Natural killer cell (primary cell): ENCODE results near the gene PTPRA. TPM values are rescaled to one million over a fixed set of nuclear protein-coding genes. Genes with fewer than 3 reads are reported as not detected.
"Not testable (repeated sequence)": the region's sequence is repeated elsewhere in the genome, so short reads cannot be mapped to it uniquely, and the experiment has no call there.

Experiments
- ATAC-seq, 3 donors: fragments of 150-1000 bp in 2 of 3; fragments of 200-7000 bp in 1 of 3; cut with Tn5 transposase; 1 replicate in 1 of 3; 2 replicates in 2 of 3; pipeline ENCODE4 v1.10.0; 2021; ENCODE audit warnings: mild to moderate bottlenecking in 2 of 3, moderate library complexity in 2 of 3
- DNase-seq, 2 donors: peaks; one replicate each; pipeline versions ENCODE4 v3.0.0 to v3.0.0-alpha.2; 2013 to 2021; ENCODE audit warnings: mixed read lengths in 1 of 2
- H3K27ac ChIP-seq: one replicate; pipeline ENCODE4 v1.5.1; 2013; ENCODE audit warnings: mild to moderate bottlenecking, low read length
- H3K27me3 ChIP-seq: one replicate; pipeline ENCODE4 v1.6.1; 2013; ENCODE audit warnings: low read length; ENCODE audit not compliant: control insufficient read depth, insufficient read depth
- H3K36me3 ChIP-seq: one replicate; pipeline ENCODE4 v1.6.1; 2013; ENCODE audit warnings: low read length; ENCODE audit not compliant: control insufficient read depth, insufficient read depth
- H3K4me1 ChIP-seq: one replicate; pipeline ENCODE4 v1.6.1; 2013; ENCODE audit warnings: low read length; ENCODE audit not compliant: control insufficient read depth, insufficient read depth
- H3K4me3 ChIP-seq: one replicate; pipeline ENCODE4 v1.5.1; 2013; ENCODE audit warnings: low read length
- H3K9me3 ChIP-seq: one replicate; pipeline ENCODE4 v1.6.1; 2013; ENCODE audit warnings: low read length; ENCODE audit not compliant: control insufficient read depth, insufficient read depth
- H3K27ac Mint-ChIP-seq, 2 donors: one replicate each; pipeline ENCODE4 v1.8.0; 2022; ENCODE audit warnings: mild to moderate bottlenecking in 2 of 2, mixed read lengths in 2 of 2, moderate library complexity in 1 of 2
- H3K27me3 Mint-ChIP-seq, 2 donors: one replicate each; pipeline ENCODE4 v1.8.0; 2022; ENCODE audit warnings: low read depth in 2 of 2, mixed read lengths in 2 of 2
- H3K36me3 Mint-ChIP-seq: one replicate; pipeline ENCODE4 v1.8.0; 2022; ENCODE audit warnings: mixed read lengths
- H3K4me1 Mint-ChIP-seq, 2 donors: one replicate each; pipeline ENCODE4 v1.8.0; 2022; ENCODE audit warnings: mixed read lengths in 2 of 2
- H3K4me3 Mint-ChIP-seq: one replicate; pipeline ENCODE4 v1.8.0; 2022; ENCODE audit warnings: mild to moderate bottlenecking, moderate library complexity, mixed read lengths
- H3K9me3 Mint-ChIP-seq, 2 donors: one replicate each; pipeline ENCODE4 v1.8.0; 2022; ENCODE audit warnings: mixed read lengths in 2 of 2
- WGBS: methylation state at CpG from one replicate; pipeline ENCODE4 v1.1.7; 2013; ENCODE audit warnings: missing lambda C conversion rate; ENCODE audit not compliant: insufficient coverage; 5-methylcytosine and 5-hydroxymethylcytosine counted together
- intact Hi-C: fragments of 100-400 bp; cut with micrococcal nuclease; formaldehyde crosslinking; loops from one replicate; pipeline ENCODE4 v1.14.2; 2022
- total RNA-seq, 4 donors: library from RNA; stranded (reverse); fragments of 120-200 nt in 1 of 4; gene quantifications; one replicate each; pipeline versions ENCODE4 v1.2.3 to v1.2.4, GENCODE V29; 2013 to 2022
- TF ChIP-seq, protein P1 (sequence below): fragments of 200-600 bp; IDR thresholded peaks from one replicate; pipeline ENCODE4 v1.8.0; 2022; ENCODE audit warnings: antibody characterized with exemption

Gene PTPRA
- total RNA-seq, 3 donors from 2014 or later (not counting 1 experiment from before 2014, with no cell fraction given): 125 to 172 (median 141) TPM

DNA sequence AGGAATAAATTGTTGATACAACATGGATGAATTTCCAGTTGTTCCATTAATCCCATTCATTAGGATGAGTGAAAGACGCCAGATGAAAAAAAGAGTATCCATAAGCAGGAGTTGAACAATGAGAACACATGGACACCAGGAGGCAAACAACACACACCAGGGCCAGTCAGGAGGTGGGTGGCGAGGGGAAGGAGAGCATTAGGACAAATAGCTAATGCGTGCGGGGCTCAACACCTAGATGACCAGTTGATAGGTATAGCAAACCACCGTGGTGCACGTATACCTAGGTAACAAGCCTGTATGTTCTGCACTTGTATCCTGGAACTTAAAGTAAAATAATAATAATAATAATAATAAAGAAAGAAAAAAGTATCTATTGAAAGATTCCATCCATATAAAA lies 43.9 kb upstream of the PTPRA start:
- Histone ChIP-seq H3K9me3 (no peaks in the 10 kb centered on the region), H3K4me3 (no peak overlapping the region), H3K27me3 (peaks cover 9% of the 10 kb centered on the region), H3K36me3 (no peaks in the 10 kb centered on the region), H3K27ac (no peak overlapping the region), H3K4me1 (peaks cover 5% of the 10 kb centered on the region)
- Mint-ChIP-seq H3K4me1 (peaks cover 5 to 16% of the 10 kb centered on the region in 2 donors), H3K4me3 (no peak overlapping the region), H3K36me3 (no peaks in the 10 kb centered on the region), H3K27ac (no peak overlapping the region), H3K27me3 (peaks cover 6 to 31% of the 10 kb centered on the region in 2 donors), H3K9me3 (no peaks in the 10 kb centered on the region)
- no peak for DNase-seq
- WGBS: 98% methylated on average over 3 of the region's 6 CpGs
- no peak for ATAC-seq
- TF ChIP-seq, protein P1, sequence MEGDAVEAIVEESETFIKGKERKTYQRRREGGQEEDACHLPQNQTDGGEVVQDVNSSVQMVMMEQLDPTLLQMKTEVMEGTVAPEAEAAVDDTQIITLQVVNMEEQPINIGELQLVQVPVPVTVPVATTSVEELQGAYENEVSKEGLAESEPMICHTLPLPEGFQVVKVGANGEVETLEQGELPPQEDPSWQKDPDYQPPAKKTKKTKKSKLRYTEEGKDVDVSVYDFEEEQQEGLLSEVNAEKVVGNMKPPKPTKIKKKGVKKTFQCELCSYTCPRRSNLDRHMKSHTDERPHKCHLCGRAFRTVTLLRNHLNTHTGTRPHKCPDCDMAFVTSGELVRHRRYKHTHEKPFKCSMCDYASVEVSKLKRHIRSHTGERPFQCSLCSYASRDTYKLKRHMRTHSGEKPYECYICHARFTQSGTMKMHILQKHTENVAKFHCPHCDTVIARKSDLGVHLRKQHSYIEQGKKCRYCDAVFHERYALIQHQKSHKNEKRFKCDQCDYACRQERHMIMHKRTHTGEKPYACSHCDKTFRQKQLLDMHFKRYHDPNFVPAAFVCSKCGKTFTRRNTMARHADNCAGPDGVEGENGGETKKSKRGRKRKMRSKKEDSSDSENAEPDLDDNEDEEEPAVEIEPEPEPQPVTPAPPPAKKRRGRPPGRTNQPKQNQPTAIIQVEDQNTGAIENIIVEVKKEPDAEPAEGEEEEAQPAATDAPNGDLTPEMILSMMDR: no peak
- intact Hi-C loops: no loop called here

GRCh38 chr20:2831206-2831605 lies 42.1 kb upstream of the PTPRA start:
- 94% methylated on average over 7 of the region's 7 CpGs for WGBS
- H3K4me3 ChIP-seq, H3K36me3 ChIP-seq, ATAC-seq, H3K4me1 ChIP-seq, H3K4me1 Mint-ChIP-seq, H3K4me3 Mint-ChIP-seq, H3K27ac Mint-ChIP-seq, H3K27me3 ChIP-seq, H3K9me3 Mint-ChIP-seq, H3K27ac ChIP-seq, H3K36me3 Mint-ChIP-seq, DNase-seq, H3K9me3 ChIP-seq, intact Hi-C loops: not testable (repeated sequence)
- peaks cover 6 to 25% of the 10 kb centered on the region in 2 donors for H3K27me3 Mint-ChIP-seq

DNA sequence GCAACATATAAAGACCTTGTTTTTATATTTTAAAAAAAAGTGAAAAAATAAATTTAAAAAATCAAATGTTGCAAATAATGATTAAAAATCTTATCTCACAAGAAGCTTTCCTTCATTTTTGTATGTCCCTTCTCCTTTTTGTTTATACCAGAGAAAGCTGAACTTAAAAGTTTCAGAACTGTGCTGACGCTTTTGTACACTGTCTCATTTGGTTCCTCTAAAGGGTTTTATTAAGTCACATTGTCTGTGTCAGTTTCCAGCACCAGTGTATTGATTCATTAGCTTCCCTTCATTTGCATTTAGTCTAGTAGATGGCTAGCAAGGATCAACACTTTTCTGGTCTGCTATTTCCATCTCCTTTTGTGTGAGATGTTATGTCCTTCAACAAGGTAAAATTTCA lies 39.5 kb upstream of the PTPRA start:
- H3K4me1 ChIP-seq: peaks cover 3% of the 10 kb centered on the region
- no peak for ATAC-seq
- no peak overlapping the region for H3K4me3 Mint-ChIP-seq
- no peaks in the 10 kb centered on the region for H3K36me3 Mint-ChIP-seq
- no peak overlapping the region for H3K27ac Mint-ChIP-seq
- TF ChIP-seq, protein P1: no peak
- intact Hi-C loops: no loop called here
- no peaks in the 10 kb centered on the region for H3K9me3 ChIP-seq
- peaks cover 3% of the 10 kb centered on the region for H3K36me3 ChIP-seq
- 100% methylated on average over 1 of the region's 1 CpG for WGBS
- no peak overlapping the region for H3K27ac ChIP-seq
- H3K9me3 Mint-ChIP-seq: no peaks in the 10 kb centered on the region
- H3K27me3 ChIP-seq: peaks cover 4% of the 10 kb centered on the region
- no peak for DNase-seq
- no peak overlapping the region for H3K4me3 ChIP-seq
- H3K4me1 Mint-ChIP-seq: peaks cover 0 to 14% of the 10 kb centered on the region in 2 donors
- H3K27me3 Mint-ChIP-seq: peaks cover 3 to 6% of the 10 kb centered on the region in 2 donors

DNA sequence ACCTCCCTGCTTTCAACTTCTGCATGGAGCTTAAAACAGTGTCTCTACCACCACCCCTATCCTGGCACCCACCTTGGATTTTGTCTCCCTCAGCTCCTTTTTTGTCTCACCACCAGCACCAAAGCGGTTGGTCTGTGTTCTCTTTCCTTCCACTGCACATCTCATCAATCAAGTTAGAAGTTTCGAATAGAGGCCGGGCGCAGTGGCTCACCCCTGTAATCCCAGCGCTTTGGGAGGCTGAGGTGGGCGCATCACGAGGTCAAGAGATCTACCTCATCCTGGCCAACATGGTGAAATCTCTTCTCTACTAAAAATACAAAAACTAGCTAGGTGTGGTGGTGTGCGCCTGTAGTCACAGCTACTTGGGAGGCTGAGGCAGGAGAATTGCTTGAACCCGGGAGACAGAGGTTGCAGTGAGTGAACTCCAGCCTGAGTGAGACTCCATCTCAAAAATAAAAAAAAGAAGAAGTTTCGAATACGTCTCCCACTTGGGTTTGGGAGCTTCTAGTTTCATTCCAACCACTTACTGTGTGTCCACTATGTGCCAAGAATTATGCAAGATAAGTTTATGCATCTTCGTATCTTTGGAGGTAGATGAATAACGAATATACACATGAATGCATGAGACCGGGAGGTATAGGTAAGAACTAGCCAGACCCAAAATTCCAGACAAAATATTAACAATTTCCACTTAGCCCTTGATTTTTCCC lies 38.7 kb upstream of the PTPRA start:
- H3K27me3 ChIP-seq: no peaks in the 10 kb centered on the region
- H3K36me3 ChIP-seq: peaks cover 3% of the 10 kb centered on the region
- H3K27ac ChIP-seq: no peak overlapping the region
- Mint-ChIP-seq H3K36me3 (no peaks in the 10 kb centered on the region), H3K27ac (no peak overlapping the region), H3K4me1 (peaks cover 5 to 20% of the 10 kb centered on the region in 2 donors), H3K9me3 (no peaks in the 10 kb centered on the region), H3K4me3 (no peak overlapping the region), H3K27me3 (peaks cover 0 to 2% of the 10 kb centered on the region in 2 donors)
- intact Hi-C loops: no loop called here
- no peaks in the 10 kb centered on the region for H3K9me3 ChIP-seq
- no peak overlapping the region for H3K4me3 ChIP-seq
- TF ChIP-seq, protein P1: no peak
- no peak for DNase-seq
- no peak for ATAC-seq
- H3K4me1 ChIP-seq: peaks cover 11% of the 10 kb centered on the region
- WGBS: 90% methylated on average over 11 of the region's 14 CpGs
